Cortex of kidney (tissue), 1 donor: ENCODE measurements around the gene GALNT13.

ENCODE experiments used
- DNase-seq: peaks from one replicate; lab custom pipeline; 2025; lab: John Stamatoyannopoulos, UW

GALNT13 gene

GRCh38 chr2:154223726-154224125, 352.0 kb downstream of the GALNT13 start:
- no peak for DNase-seq

- no peak for DNase-seq
Measured at GRCh38 chr2:154226931-154227330, 355.2 kb downstream of the GALNT13 start.

- no peak for DNase-seq
Measured at GRCh38 chr2:154228566-154229280, 357.0 kb downstream of the GALNT13 start.

- no peak for DNase-seq
Measured at GRCh38 chr2:154229966-154230365, 358.2 kb downstream of the GALNT13 start.

GRCh38 chr2:154231021-154231420, 359.3 kb downstream of the GALNT13 start:
- DNase-seq: no peak

- DNase-seq: no peak
Measured at GRCh38 chr2:154233231-154233630, 361.5 kb downstream of the GALNT13 start.

- no peak for DNase-seq
Measured at GRCh38 chr2:154238252-154238651, 366.5 kb downstream of the GALNT13 start.

GRCh38 chr2:154240316-154240715, 368.6 kb downstream of the GALNT13 start:
- no peak for DNase-seq

GRCh38 chr2:154240921-154241379, 369.2 kb downstream of the GALNT13 start:
- no peak for DNase-seq

GRCh38 chr2:154242687-154243086, 371.0 kb downstream of the GALNT13 start:
- no peak for DNase-seq

GRCh38 chr2:154243685-154244084, 372.0 kb downstream of the GALNT13 start:
- DNase-seq: no peak

GRCh38 chr2:154244932-154245331, 373.2 kb downstream of the GALNT13 start:
- no peak for DNase-seq

GRCh38 chr2:154247503-154247902, 375.8 kb downstream of the GALNT13 start:
- no peak for DNase-seq

GRCh38 chr2:154256136-154256535, 384.4 kb downstream of the GALNT13 start:
- no peak for DNase-seq

GRCh38 chr2:154259030-154259429, 387.3 kb downstream of the GALNT13 start:
- no peak for DNase-seq

GRCh38 chr2:154261473-154262027, 389.8 kb downstream of the GALNT13 start:
- DNase-seq: no peak

GRCh38 chr2:154263206-154263605, 391.5 kb downstream of the GALNT13 start:
- no peak for DNase-seq

- DNase-seq: no peak
Measured at GRCh38 chr2:154264024-154264423, 392.3 kb downstream of the GALNT13 start.

GRCh38 chr2:154267983-154268382, 396.3 kb downstream of the GALNT13 start:
- no peak for DNase-seq

GRCh38 chr2:154280543-154280942, 408.8 kb downstream of the GALNT13 start:
- DNase-seq: no peak

GRCh38 chr2:154289870-154290269, 418.1 kb downstream of the GALNT13 start:
- no peak for DNase-seq

- DNase-seq: no peak
Measured at GRCh38 chr2:154291511-154291910, 419.8 kb downstream of the GALNT13 start.

- no peak for DNase-seq
Measured at GRCh38 chr2:154291927-154292326, 420.2 kb downstream of the GALNT13 start.

GRCh38 chr2:154293864-154294263, 422.1 kb downstream of the GALNT13 start:
- no peak for DNase-seq
